Activated T-cell treated with anti-CD3 and anti-CD28 coated beads, Interleukin-2, amount 50 U/mL, for 24 hours (primary cell): ENCODE measurements around the gene RBM38.

ENCODE experiments used
- DNase-seq: peaks from one replicate; pipeline ENCODE4 v3.0.0-alpha.2; 2020
- H3K27ac Mint-ChIP-seq: 2 replicates; pipeline ENCODE4 v1.8.0; 2020; ENCODE audit warnings: mild to moderate bottlenecking, mixed read lengths
- H3K27me3 Mint-ChIP-seq: 2 replicates; pipeline ENCODE4 v1.8.0; 2020; ENCODE audit warnings: mixed read lengths
- H3K36me3 Mint-ChIP-seq: 2 replicates; pipeline ENCODE4 v1.8.0; 2020; ENCODE audit warnings: low read depth, mixed read lengths
- H3K4me1 Mint-ChIP-seq: 2 replicates; pipeline ENCODE4 v1.8.0; 2020; ENCODE audit warnings: low read depth, mixed read lengths
- H3K4me3 Mint-ChIP-seq: 2 replicates; pipeline ENCODE4 v1.8.0; 2020; ENCODE audit warnings: mild to moderate bottlenecking, moderate library complexity, mixed read lengths
- H3K9me3 Mint-ChIP-seq: 2 replicates; pipeline ENCODE4 v1.8.0; 2020; ENCODE audit warnings: mixed read lengths

Gene RBM38

GRCh38 chr20:57435498-57436222 lies 44.5 kb downstream of the RBM38 start:
- no peaks in the 10 kb centered on the region for H3K27me3 Mint-ChIP-seq
- H3K9me3 Mint-ChIP-seq = no peaks in the 10 kb centered on the region
- H3K27ac Mint-ChIP-seq = no peak overlapping the region
- H3K4me3 Mint-ChIP-seq = no peak overlapping the region
- peaks cover 3% of the 10 kb centered on the region for H3K36me3 Mint-ChIP-seq
- peak; percentile 51 for DNase-seq
- peaks cover 53% of the 10 kb centered on the region for H3K4me1 Mint-ChIP-seq

GRCh38 chr20:57436223-57436545 lies 45.0 kb downstream of the RBM38 start:
- peaks cover 49% of the 10 kb centered on the region for H3K4me1 Mint-ChIP-seq
- no peak overlapping the region for H3K4me3 Mint-ChIP-seq
- DNase-seq = no peak
- H3K27ac Mint-ChIP-seq = no peak overlapping the region
- peaks cover 3% of the 10 kb centered on the region for H3K36me3 Mint-ChIP-seq
- no peaks in the 10 kb centered on the region for H3K27me3 Mint-ChIP-seq
- H3K9me3 Mint-ChIP-seq = no peaks in the 10 kb centered on the region

DNA sequence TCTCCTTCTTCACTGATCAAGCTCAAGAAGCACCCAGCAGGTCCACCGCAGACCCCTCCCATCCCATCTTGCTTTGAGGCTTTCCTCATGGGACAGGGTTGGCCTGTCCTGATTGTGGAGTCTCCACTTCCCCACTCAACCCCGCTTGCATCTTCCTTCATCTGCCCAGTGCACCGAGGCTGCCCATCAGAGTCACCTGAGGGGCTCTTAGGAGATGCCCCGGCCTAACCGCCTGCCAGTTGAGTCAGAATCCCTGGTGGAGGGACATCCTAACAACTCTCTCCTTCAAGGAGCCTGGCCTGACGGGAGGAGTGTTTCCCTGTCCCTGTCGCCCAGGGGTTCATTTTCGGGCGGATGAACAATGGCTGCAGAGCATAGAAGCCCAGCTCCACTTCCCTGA lies 46.1 kb downstream of the RBM38 start:
- no peak overlapping the region for H3K4me3 Mint-ChIP-seq
- no peaks in the 10 kb centered on the region for H3K27me3 Mint-ChIP-seq
- DNase-seq = no peak
- H3K4me1 Mint-ChIP-seq = peaks cover 39% of the 10 kb centered on the region
- no peaks in the 10 kb centered on the region for H3K9me3 Mint-ChIP-seq
- no peak overlapping the region for H3K27ac Mint-ChIP-seq
- peaks cover 3% of the 10 kb centered on the region for H3K36me3 Mint-ChIP-seq

DNA sequence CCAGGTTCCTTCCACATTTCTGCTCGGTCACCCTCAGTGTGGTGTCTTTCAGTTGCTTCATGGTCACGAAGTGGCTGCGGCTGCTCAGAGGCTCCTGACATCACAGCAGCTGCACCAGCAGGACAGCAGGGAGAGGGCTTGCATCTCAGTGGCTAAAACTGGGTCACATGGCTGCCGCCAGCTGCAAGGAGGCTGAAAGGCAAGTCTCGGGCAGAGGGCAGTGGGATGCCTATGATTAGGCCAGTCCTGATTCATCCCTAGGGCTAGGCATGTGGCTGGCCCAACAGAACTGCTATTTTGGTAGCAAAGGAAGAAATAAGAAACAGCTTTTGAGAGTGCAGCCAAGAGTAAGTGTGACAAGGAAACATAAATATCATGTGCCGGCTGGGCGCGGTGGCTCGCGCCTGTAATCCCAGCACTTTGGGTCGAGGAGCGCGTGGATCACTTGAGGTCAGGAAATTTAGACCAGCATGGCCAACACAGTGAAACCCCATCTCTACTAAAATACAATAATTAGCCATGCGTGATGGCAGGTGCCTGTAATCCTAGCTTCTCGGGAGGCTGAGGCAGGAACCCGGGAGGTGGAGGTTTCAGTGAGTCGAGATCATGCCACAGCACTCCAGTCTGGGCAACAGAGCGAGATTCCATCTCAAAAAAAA lies 46.6 kb downstream of the RBM38 start:
- no peak overlapping the region for H3K27ac Mint-ChIP-seq
- no peak for DNase-seq
- no peak overlapping the region for H3K4me3 Mint-ChIP-seq
- H3K27me3 Mint-ChIP-seq = no peaks in the 10 kb centered on the region
- H3K36me3 Mint-ChIP-seq = no peaks in the 10 kb centered on the region
- peaks cover 34% of the 10 kb centered on the region for H3K4me1 Mint-ChIP-seq
- no peaks in the 10 kb centered on the region for H3K9me3 Mint-ChIP-seq

GRCh38 chr20:57438552-57438951 lies 47.4 kb downstream of the RBM38 start:
- H3K36me3 Mint-ChIP-seq = no peaks in the 10 kb centered on the region
- no peaks in the 10 kb centered on the region for H3K9me3 Mint-ChIP-seq
- H3K4me1 Mint-ChIP-seq = peaks cover 26% of the 10 kb centered on the region
- H3K27me3 Mint-ChIP-seq = no peaks in the 10 kb centered on the region
- no peak overlapping the region for H3K4me3 Mint-ChIP-seq
- H3K27ac Mint-ChIP-seq = no peak overlapping the region
- no peak for DNase-seq

- no peak for DNase-seq
- Mint-ChIP-seq H3K4me3 (no peak overlapping the region), H3K9me3 (no peaks in the 10 kb centered on the region), H3K27ac (no peak overlapping the region), H3K4me1 (peaks cover 17% of the 10 kb centered on the region), H3K36me3 (no peaks in the 10 kb centered on the region), H3K27me3 (no peaks in the 10 kb centered on the region)
Observed at GRCh38 chr20:57439432-57439831, 48.2 kb downstream of the RBM38 start.

DNA sequence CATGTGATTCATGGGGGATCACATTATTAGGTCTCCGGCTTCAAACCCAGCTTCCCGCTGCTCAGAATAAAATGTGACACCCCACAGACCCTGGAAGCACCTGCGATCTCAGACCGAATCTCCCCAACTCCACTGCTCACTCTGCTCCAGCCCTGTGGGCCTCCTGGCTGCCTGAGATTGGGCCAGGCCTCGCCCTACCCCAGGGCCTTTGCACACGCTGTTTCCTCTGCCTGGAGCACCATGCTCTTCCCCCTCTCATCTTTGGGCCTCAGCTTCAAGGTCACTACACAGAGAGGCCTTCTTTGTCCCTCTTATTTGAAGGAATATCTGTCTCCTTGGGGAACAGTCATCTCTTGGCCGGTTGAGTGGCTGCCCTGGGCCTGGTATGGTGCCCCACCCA lies 48.8 kb downstream of the RBM38 start:
- DNase-seq = no peak
- Mint-ChIP-seq H3K27me3 (no peaks in the 10 kb centered on the region), H3K36me3 (no peaks in the 10 kb centered on the region), H3K9me3 (no peaks in the 10 kb centered on the region), H3K4me1 (peaks cover 12% of the 10 kb centered on the region), H3K4me3 (no peak overlapping the region), H3K27ac (no peak overlapping the region)

DNA sequence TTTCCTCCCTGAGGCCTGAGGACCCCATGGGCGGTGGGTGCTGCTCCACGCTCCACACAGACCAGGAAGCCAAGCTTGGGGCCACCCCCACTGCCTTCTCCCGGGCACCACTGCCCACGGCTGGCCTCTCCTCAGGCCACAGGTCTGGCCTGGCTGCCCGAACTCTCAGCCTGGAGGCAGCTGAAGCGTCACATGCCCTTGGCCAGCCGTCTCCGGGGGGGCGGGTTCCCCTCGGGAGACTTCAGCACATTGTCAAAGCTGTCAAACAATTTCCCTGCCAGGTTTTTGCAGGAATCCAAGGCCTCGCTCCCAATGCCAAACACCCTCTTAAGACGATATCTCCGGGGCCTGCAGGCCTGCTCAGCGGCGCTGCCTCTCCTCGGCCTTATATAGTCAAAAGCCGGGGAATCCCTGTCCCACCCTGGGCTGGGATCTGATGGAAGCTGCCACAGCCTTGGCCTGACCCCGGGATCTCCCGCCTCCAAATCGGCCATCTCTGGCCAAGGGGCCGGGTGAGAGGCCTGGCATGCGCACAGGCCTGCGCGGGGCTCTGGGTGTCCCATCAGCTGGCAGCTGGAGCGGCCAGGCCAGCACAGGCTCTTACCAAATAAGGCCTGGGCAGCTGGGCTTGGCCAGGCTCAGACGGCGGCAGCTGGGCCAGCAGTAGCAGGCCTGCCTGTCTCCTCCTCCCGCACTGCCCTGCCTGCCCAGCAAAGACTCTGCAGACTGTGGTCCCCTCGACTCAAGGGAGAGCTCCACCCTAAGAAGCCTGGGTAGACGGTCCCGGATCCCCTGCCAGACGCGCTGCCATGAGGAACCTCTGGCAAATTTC lies 49.7 kb downstream of the RBM38 start:
- no peak for DNase-seq
- no peaks in the 10 kb centered on the region for H3K27me3 Mint-ChIP-seq
- no peak overlapping the region for H3K4me3 Mint-ChIP-seq
- H3K4me1 Mint-ChIP-seq = peaks cover 4% of the 10 kb centered on the region
- H3K9me3 Mint-ChIP-seq = no peaks in the 10 kb centered on the region
- no peak overlapping the region for H3K27ac Mint-ChIP-seq
- H3K36me3 Mint-ChIP-seq = no peaks in the 10 kb centered on the region

- Mint-ChIP-seq H3K4me3 (no peak overlapping the region), H3K27me3 (no peaks in the 10 kb centered on the region), H3K9me3 (no peaks in the 10 kb centered on the region), H3K27ac (no peak overlapping the region), H3K36me3 (no peaks in the 10 kb centered on the region), H3K4me1 (peaks cover 4% of the 10 kb centered on the region)
- DNase-seq = no peak
Observed at GRCh38 chr20:57441510-57442154, 50.4 kb downstream of the RBM38 start.

GRCh38 chr20:57442158-57442887 lies 51.1 kb downstream of the RBM38 start:
- H3K4me3 Mint-ChIP-seq = no peak overlapping the region

GRCh38 chr20:57442888-57443239 lies 51.7 kb downstream of the RBM38 start:
- no peak for DNase-seq
- no peaks in the 10 kb centered on the region for H3K27me3 Mint-ChIP-seq
- H3K4me1 Mint-ChIP-seq = peaks cover 4% of the 10 kb centered on the region
- no peaks in the 10 kb centered on the region for H3K36me3 Mint-ChIP-seq
- no peak overlapping the region for H3K27ac Mint-ChIP-seq
- no peaks in the 10 kb centered on the region for H3K9me3 Mint-ChIP-seq
- no peak overlapping the region for H3K4me3 Mint-ChIP-seq

More at GRCh38 chr20:57442158-57442887, 51.1 kb downstream of the RBM38 start:
- no peak for DNase-seq
- Mint-ChIP-seq H3K4me1 (peaks cover 4% of the 10 kb centered on the region), H3K27ac (no peak overlapping the region), H3K27me3 (no peaks in the 10 kb centered on the region), H3K9me3 (no peaks in the 10 kb centered on the region), H3K36me3 (no peaks in the 10 kb centered on the region)

- Mint-ChIP-seq H3K4me3 (no peak overlapping the region), H3K27me3 (no peaks in the 10 kb centered on the region), H3K4me1 (peaks cover 4% of the 10 kb centered on the region), H3K36me3 (no peaks in the 10 kb centered on the region), H3K9me3 (no peaks in the 10 kb centered on the region), H3K27ac (no peak overlapping the region)
- no peak for DNase-seq
Observed at GRCh38 chr20:57443349-57444265, 52.4 kb downstream of the RBM38 start.

DNA sequence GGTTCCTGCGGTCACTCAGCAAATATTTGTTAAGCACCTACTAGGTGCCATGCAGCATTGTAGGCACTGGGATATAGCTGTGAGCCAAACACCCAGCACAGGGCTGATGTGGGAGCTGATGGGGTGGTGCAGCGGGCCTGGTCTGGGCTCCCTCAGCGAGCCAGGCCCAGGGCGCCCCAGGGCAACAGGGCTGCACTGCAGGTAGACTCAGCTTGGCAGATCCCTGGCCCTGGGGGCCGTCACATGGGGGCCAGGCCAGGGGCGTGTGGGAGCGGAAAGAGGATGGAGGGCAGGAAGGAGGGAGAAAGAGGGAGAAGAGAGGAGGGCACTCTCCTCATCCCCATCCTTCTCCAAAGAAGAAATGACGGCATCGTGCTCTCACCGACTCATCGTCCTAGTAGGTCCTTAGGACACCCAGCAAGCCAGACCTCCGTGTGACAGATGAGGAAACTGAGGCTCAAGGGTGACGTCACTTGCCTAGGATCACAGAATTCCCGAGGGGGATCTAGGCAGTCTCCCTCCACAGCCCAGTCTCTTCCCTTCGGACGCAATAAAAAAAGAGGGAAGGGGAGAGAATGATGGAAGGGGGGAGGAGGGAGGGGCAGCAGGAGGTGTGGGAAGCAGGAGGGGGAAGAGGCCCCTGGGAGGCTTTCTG lies 53.3 kb downstream of the RBM38 start:
- H3K27me3 Mint-ChIP-seq = no peaks in the 10 kb centered on the region
- no peaks in the 10 kb centered on the region for H3K36me3 Mint-ChIP-seq
- H3K27ac Mint-ChIP-seq = no peak overlapping the region
- no peak for DNase-seq
- H3K9me3 Mint-ChIP-seq = no peaks in the 10 kb centered on the region
- no peak overlapping the region for H3K4me3 Mint-ChIP-seq
- peaks cover 4% of the 10 kb centered on the region for H3K4me1 Mint-ChIP-seq
